Hematopoietic multipotent progenitor cell treated with erythropoietin and hydrocortisone succinate and interleukin-3 and kit ligand, for 15 days (in vitro differentiated cells): Measurements from ENCODE around the gene STN1.

Experiments
- DNase-seq: peaks from one replicate; pipeline ENCODE4 v3.0.0-alpha.2; 2015; ENCODE audit warnings: low spot score

The STN1 gene

GRCh38 chr10:103843854-103844570, 74.0 kb downstream of the STN1 start:
- DNase-seq = no peak

- DNase-seq = no peak
These were observed 74.9 kb downstream of the STN1 start for GRCh38 chr10:103843045-103843444.

GRCh38 chr10:103842605-103843004, 75.4 kb downstream of the STN1 start:
- DNase-seq = no peak

- no peak for DNase-seq
These were observed 76.5 kb downstream of the STN1 start for GRCh38 chr10:103841519-103841918.

GRCh38 chr10:103840740-103841070, 77.3 kb downstream of the STN1 start:
- DNase-seq = no peak

GRCh38 chr10:103839872-103840739, 77.9 kb downstream of the STN1 start:
- DNase-seq = no peak

- no peak for DNase-seq
These were observed 78.5 kb downstream of the STN1 start for GRCh38 chr10:103839519-103839871.

GRCh38 chr10:103838862-103839518, 79.0 kb downstream of the STN1 start:
- DNase-seq = no peak

GRCh38 chr10:103838070-103838395, 80.0 kb downstream of the STN1 start:
- no peak for DNase-seq

GRCh38 chr10:103837370-103838069, 80.5 kb downstream of the STN1 start:
- no peak for DNase-seq

GRCh38 chr10:103836861-103837260, 81.1 kb downstream of the STN1 start:
- no peak for DNase-seq

GRCh38 chr10:103836273-103836672, 81.7 kb downstream of the STN1 start:
- no peak for DNase-seq

GRCh38 chr10:103835096-103836050, 82.6 kb downstream of the STN1 start:
- no peak for DNase-seq

- no peak for DNase-seq
These were observed 83.4 kb downstream of the STN1 start for GRCh38 chr10:103834436-103835095.

GRCh38 chr10:103833731-103834365, 84.1 kb downstream of the STN1 start:
- DNase-seq = no peak

GRCh38 chr10:103832806-103833205, 85.2 kb downstream of the STN1 start:
- DNase-seq = no peak
